ENCODE data around the gene ABCA12. TPM values are rescaled to one million over a fixed set of nuclear protein-coding genes. Genes with fewer than 3 reads are reported as not detected.

Gene ABCA12
- total and polyA plus RNA-seq, 2 donors (not counting 3 experiments of a cell fraction or from before 2014, with no cell fraction given), result not detected

- intact Hi-C loops (cut with micrococcal nuclease) (no loop called here), dilution Hi-C loops (cut with MboI; ENCODE audit: extremely low pct_ligation_motif_present, low sequenced_read_pairs) (no loop called here)
- H3K27me3 ChIP-seq (ENCODE audit: control insufficient read depth in 2 of 2, insufficient read depth in 2 of 2, low read length in 2 of 2), result no peaks in the 10 kb centered on the region
- H2AFZ ChIP-seq (ENCODE audit: low read depth, low read length), result no peak overlapping the region
- H3K36me3 ChIP-seq (ENCODE audit: control insufficient read depth in 2 of 2, extremely low read depth in 1 of 2, insufficient read depth in 2 of 2, low read length in 2 of 2), result no peaks in the 10 kb centered on the region
- H3K4me3 ChIP-seq (replicated peaks in 1 of 3; ENCODE audit: insufficient read depth in 1 of 3, low read depth in 1 of 3, low read length in 3 of 3), result no peak overlapping the region
- FAIRE-seq (no peak), DNase-seq (ENCODE audit: low read depth, low spot score) (no peak)
- no peaks in the 10 kb centered on the region for H3K9me3 ChIP-seq (replicated peaks; ENCODE audit: control insufficient read depth, insufficient read depth, low read length)
- BruUV-seq (replicated peaks), result no TSS peak
- no peaks in the 10 kb centered on the region for H3K79me2 ChIP-seq (ENCODE audit: control insufficient read depth, insufficient read depth, low read length)
- H4K20me1 ChIP-seq (replicated peaks; ENCODE audit: control insufficient read depth, extremely low read depth, insufficient read depth, low read length), result no peaks in the 10 kb centered on the region
- TF ChIP-seq GATA2 (IDR thresholded peaks at IDR 0.05; ENCODE audit: insufficient read depth, insufficient read length, low read depth, low read length) (no peak), JUN (IDR thresholded peaks at IDR 0.05; ENCODE audit: borderline replicate concordance, insufficient read depth, insufficient read length, low read depth) (no peak), POLR2AphosphoS5 (IDR thresholded peaks at IDR 0.05; ENCODE audit: insufficient read depth, low read depth, low read length) (no peak), FOS (IDR thresholded peaks at IDR 0.05; ENCODE audit: borderline replicate concordance, insufficient read depth, low read length) (no peak), EZH2 (IDR thresholded peaks at IDR 0.05; ENCODE audit: borderline replicate concordance, low read depth, low read length, severe bottlenecking) (no peak), POLR2A (IDR thresholded peaks at IDR 0.05; ENCODE audit: low read depth, low read length) (no peak), MYC (IDR thresholded peaks at IDR 0.05; ENCODE audit: low read depth, low read length) (no peak), MAX (IDR thresholded peaks at IDR 0.05; ENCODE audit: insufficient read depth, insufficient read length) (no peak), CTCF (IDR thresholded peaks at IDR 0.05; ENCODE audit: extremely low read depth in 1 of 2, insufficient read depth in 1 of 2, low read depth in 1 of 2, low read length in 2 of 2) (no peak)
- no peaks in the 10 kb centered on the region for H3K4me1 ChIP-seq (ENCODE audit: control insufficient read depth, extremely low read depth, insufficient read depth, low read length)
- H3K9me1 ChIP-seq (replicated peaks; ENCODE audit: control insufficient read depth, extremely low read depth, insufficient read depth, low read length), result no peaks in the 10 kb centered on the region
- H3K9ac ChIP-seq (replicated peaks; ENCODE audit: extremely low read depth, insufficient read depth, low read length), result no peak overlapping the region
- no peak overlapping the region for H3K27ac ChIP-seq (ENCODE audit: insufficient read depth, low read depth, low read length)
- no peak overlapping the region for H3K4me2 ChIP-seq (ENCODE audit: insufficient read depth, low read length)
- ChIA-PET POLR2A (no interaction called here), CTCF (no interaction called here)
These were observed 22.9 kb upstream of the ABCA12 start for GRCh38 chr2:215161301-215161829.

All from endothelial cell of umbilical vein (primary cell).